ENCODE data around the gene GRK5. TPM values are rescaled to one million over a fixed set of nuclear protein-coding genes. Genes with fewer than 3 reads are reported as not detected.

Gene GRK5
- total RNA-seq, 1 experiment from 2014 or later, result 4.8 TPM

GRCh38 chr10:119308089-119308488 is 100.7 kb downstream of the GRK5 start:
- Histone ChIP-seq H3K27ac (no peak overlapping the region), H3K79me2 (ENCODE audit: low read depth) (no peaks in the 10 kb centered on the region), H3F3A (ENCODE audit: insufficient read depth, low read depth) (peaks cover 30% of the 10 kb centered on the region), H3K27me3 (ENCODE audit: insufficient read depth, low read depth) (no peaks in the 10 kb centered on the region), H3K4me1 (replicated peaks; ENCODE audit: insufficient read depth) (peaks cover 42% of the 10 kb centered on the region), H3K9me3 (ENCODE audit: insufficient read depth, low read depth) (no peaks in the 10 kb centered on the region), H3K9me2 (ENCODE audit: insufficient read depth) (no peaks in the 10 kb centered on the region), H2AFZ (no peak overlapping the region), H3K36me3 (ENCODE audit: low read depth) (no peaks in the 10 kb centered on the region), H4K20me1 (ENCODE audit: insufficient read depth) (no peaks in the 10 kb centered on the region), H3K4me3 (no peak overlapping the region), H3K4me2 (no peak overlapping the region)
- DNase-seq, result no peak
- ChIA-PET POLR2A (ENCODE audit: unreplicated experiment) (no interaction called here), CTCF (no interaction called here)
- TF ChIP-seq CTCF (conservative IDR thresholded peaks at IDR 0.05), result no peak
- TF ChIP-seq EZH2 (IDR thresholded peaks at IDR 0.05; ENCODE audit: low read depth), result no peak
- intact Hi-C loops (cut with micrococcal nuclease; ENCODE audit: unreplicated experiment), result loop anchor here (10.0 kb wide), 1 partner anchor 357 kb away; no protein-coding TSS in a partner anchor
- BruUV-seq (replicated peaks), result no TSS peak

GRCh38 chr10:119308551-119309422 is 101.4 kb downstream of the GRK5 start:
- ChIA-PET CTCF (no interaction called here), POLR2A (ENCODE audit: unreplicated experiment) (no interaction called here)
- Histone ChIP-seq H3K4me2 (no peak overlapping the region), H3F3A (ENCODE audit: insufficient read depth, low read depth) (peaks cover 30% of the 10 kb centered on the region), H3K27me3 (ENCODE audit: insufficient read depth, low read depth) (no peaks in the 10 kb centered on the region), H2AFZ (no peak overlapping the region), H4K20me1 (ENCODE audit: insufficient read depth) (no peaks in the 10 kb centered on the region), H3K4me1 (replicated peaks; ENCODE audit: insufficient read depth) (peaks cover 35% of the 10 kb centered on the region), H3K27ac (no peak overlapping the region), H3K36me3 (ENCODE audit: low read depth) (no peaks in the 10 kb centered on the region), H3K9me2 (ENCODE audit: insufficient read depth) (no peaks in the 10 kb centered on the region), H3K9me3 (ENCODE audit: insufficient read depth, low read depth) (no peaks in the 10 kb centered on the region), H3K79me2 (ENCODE audit: low read depth) (no peaks in the 10 kb centered on the region), H3K4me3 (no peak overlapping the region)
- TF ChIP-seq CTCF (conservative IDR thresholded peaks at IDR 0.05) (no peak), EZH2 (IDR thresholded peaks at IDR 0.05; ENCODE audit: low read depth) (no peak)
- intact Hi-C loops (cut with micrococcal nuclease; ENCODE audit: unreplicated experiment), result loop anchor here (10.0 kb wide), 1 partner anchor 356 kb away; no protein-coding TSS in a partner anchor
- no TSS peak for BruUV-seq (replicated peaks)
- no peak for DNase-seq

- no peak overlapping the region for H3K4me2 ChIP-seq
- H3K9me3 ChIP-seq (ENCODE audit: insufficient read depth, low read depth), result no peaks in the 10 kb centered on the region
- H3K9me2 ChIP-seq (ENCODE audit: insufficient read depth), result no peaks in the 10 kb centered on the region
- no TSS peak for BruUV-seq (replicated peaks)
- intact Hi-C loops (cut with micrococcal nuclease; ENCODE audit: unreplicated experiment), result loop anchor here (10.0 kb wide), 1 partner anchor 355 kb away; no protein-coding TSS in a partner anchor
- H3K4me1 ChIP-seq (replicated peaks; ENCODE audit: insufficient read depth), result peaks cover 31% of the 10 kb centered on the region
- H3K4me3 ChIP-seq, result no peak overlapping the region
- H2AFZ ChIP-seq, result no peak overlapping the region
- no peak overlapping the region for H3K27ac ChIP-seq
- no peaks in the 10 kb centered on the region for H3K79me2 ChIP-seq (ENCODE audit: low read depth)
- CTCF ChIA-PET, result no interaction called here
- no peaks in the 10 kb centered on the region for H3K36me3 ChIP-seq (ENCODE audit: low read depth)
- TF ChIP-seq EZH2 (IDR thresholded peaks at IDR 0.05; ENCODE audit: low read depth) (no peak), CTCF (conservative IDR thresholded peaks at IDR 0.05) (no peak)
- H3F3A ChIP-seq (ENCODE audit: insufficient read depth, low read depth), result peaks cover 30% of the 10 kb centered on the region
- no peaks in the 10 kb centered on the region for H4K20me1 ChIP-seq (ENCODE audit: insufficient read depth)
- no peak for DNase-seq
- H3K27me3 ChIP-seq (ENCODE audit: insufficient read depth, low read depth), result no peaks in the 10 kb centered on the region
- POLR2A ChIA-PET (ENCODE audit: unreplicated experiment), result no interaction called here
Observed at GRCh38 chr10:119309423-119309770, 102.0 kb downstream of the GRK5 start.

Measured in PC-9 (cell line).